ENCODE results near the gene PDCD2L. TPM values are rescaled to one million over a fixed set of nuclear protein-coding genes. Genes with fewer than 3 reads are reported as not detected.

PDCD2L gene
- total and polyA plus RNA-seq, 2 of the 8 experiments (the other 6 are each of a cell fraction or from before 2014, with no cell fraction given): 51.5 to 78.1 TPM

DNA sequence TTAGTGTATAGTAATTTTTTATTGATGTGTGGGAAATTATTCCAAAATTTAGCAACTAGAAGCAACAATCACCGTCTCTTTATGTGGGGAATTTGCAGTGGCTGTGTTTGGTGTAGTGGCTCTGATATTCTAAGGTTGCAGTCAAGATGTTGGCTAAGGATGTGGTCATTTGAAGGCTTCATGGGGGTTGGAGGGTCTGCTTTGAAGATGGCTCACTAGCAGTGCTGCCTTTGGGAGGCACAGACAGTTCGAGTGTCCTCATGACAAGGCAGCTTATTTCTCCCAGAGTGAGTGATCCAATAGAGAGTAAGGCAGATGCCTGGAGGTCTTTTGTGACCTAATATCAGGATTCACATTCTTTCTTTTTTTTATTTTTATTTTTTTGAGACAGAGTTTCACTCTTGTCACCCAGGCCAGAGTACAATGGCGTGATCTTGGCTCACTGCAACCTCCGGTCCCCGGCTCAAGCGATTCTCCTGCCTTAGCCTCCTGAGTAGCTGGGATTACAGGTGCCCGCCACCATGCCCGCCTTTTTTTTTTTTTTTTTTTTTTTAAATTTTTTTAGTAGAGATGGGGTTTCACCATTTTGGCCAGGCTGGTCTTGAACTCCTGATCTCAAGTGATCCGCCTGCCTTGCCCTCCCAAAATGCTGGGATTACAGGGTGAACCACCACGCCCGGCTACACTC is 30.5 kb upstream of the PDCD2L start:
- POLR2A ChIA-PET (ENCODE audit: partially characterized antibody): interaction anchor here (0.6 to 1.2 kb wide), 4 partner anchors 10 to 152 kb away, joined by 3 to 5 read pairs (median 4); no protein-coding TSS in a partner anchor
- TF ChIP-seq ATF3 (IDR thresholded peaks at IDR 0.05; ENCODE audit: insufficient read depth, low read depth, low read length) (no peak), SP2 (IDR thresholded peaks at IDR 0.05; ENCODE audit: low read length) (no peak), SP4 (IDR thresholded peaks at IDR 0.05; ENCODE audit: low read length) (no peak), TBP (IDR thresholded peaks at IDR 0.05; ENCODE audit: low read depth, low read length) (no peak), MAFK (IDR thresholded peaks at IDR 0.05; ENCODE audit: low read depth, low read length) (no peak), CTBP2 (IDR thresholded peaks at IDR 0.05; ENCODE audit: borderline replicate concordance, insufficient read depth, insufficient read length, low read length) (no peak), EZH2 (IDR thresholded peaks at IDR 0.05; ENCODE audit: low read depth, low read length, severe bottlenecking) (no peak), BACH1 (IDR thresholded peaks at IDR 0.05; ENCODE audit: low read length) (no peak), POU5F1 (IDR thresholded peaks at IDR 0.05; ENCODE audit: low read depth, low read length) (no peak), CBX5 (IDR thresholded peaks at IDR 0.05; ENCODE audit: low read depth, low read length) (no peak)
- TF ChIP-seq, protein P1, sequence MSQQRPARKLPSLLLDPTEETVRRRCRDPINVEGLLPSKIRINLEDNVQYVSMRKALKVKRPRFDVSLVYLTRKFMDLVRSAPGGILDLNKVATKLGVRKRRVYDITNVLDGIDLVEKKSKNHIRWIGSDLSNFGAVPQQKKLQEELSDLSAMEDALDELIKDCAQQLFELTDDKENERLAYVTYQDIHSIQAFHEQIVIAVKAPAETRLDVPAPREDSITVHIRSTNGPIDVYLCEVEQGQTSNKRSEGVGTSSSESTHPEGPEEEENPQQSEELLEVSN (IDR thresholded peaks at IDR 0.05): no peak

More for the DNA sequence above, 30.5 kb upstream of the PDCD2L start:
- Histone ChIP-seq H3K4me1 (replicated peaks in 1 of 4; ENCODE audit: control insufficient read depth in 3 of 4, insufficient read depth in 4 of 4, low read length in 3 of 4) (no peaks in the 10 kb centered on the region), H2BK5ac (ENCODE audit: low read depth, low read length) (no peak overlapping the region), H2BK15ac (ENCODE audit: low read length) (no peak overlapping the region), H2BK120ac (replicated peaks; ENCODE audit: low read depth, low read length) (no peak overlapping the region), H2AK5ac (ENCODE audit: low read depth, low read length) (no peak overlapping the region), H3K18ac (ENCODE audit: extremely low read depth, low read length) (no peak overlapping the region), H2BK12ac (ENCODE audit: low read depth, low read length) (no peak overlapping the region), H3K9ac (replicated peaks in 1 of 4; ENCODE audit: extremely low read depth in 1 of 4, low read depth in 3 of 4, low read length in 3 of 4) (no peak overlapping the region), H3K4me3 (ENCODE audit: extremely low read depth in 1 of 4, insufficient read depth in 2 of 4, low read depth in 3 of 4, low read length in 4 of 4) (no peak overlapping the region), H3K27ac (ENCODE audit: low read depth, low read length) (no peak overlapping the region), H3K36me3 (ENCODE audit: control insufficient read depth in 2 of 4, insufficient read depth in 4 of 4, low read length in 3 of 4) (peaks cover 32 to 45% (median 40%) of the 10 kb centered on the region in 4 experiments), H3K23me2 (ENCODE audit: low read depth, low read length) (0 out of 2 replicates have a peak, but pooled peaks cover 2% of the 10 kb centered on the region), H3K79me1 (ENCODE audit: low read depth, low read length) (peaks cover 5% of the 10 kb centered on the region), H4K91ac (replicated peaks; ENCODE audit: insufficient read length, low read length) (no peak overlapping the region), H2AFZ (ENCODE audit: low read length) (no peak overlapping the region), H3K4me2 (ENCODE audit: insufficient read depth in 1 of 2, low read depth in 2 of 2, low read length in 2 of 2) (no peak overlapping the region), H3K23ac (ENCODE audit: insufficient read length) (no peak overlapping the region), H3K4ac (replicated peaks; ENCODE audit: insufficient read length, low read depth, low read length) (no peak overlapping the region), H3K9me3 (ENCODE audit: insufficient read depth in 2 of 2, low read depth in 1 of 2, low read length in 1 of 2) (no peaks in the 10 kb centered on the region), H4K20me1 (replicated peaks in 1 of 2; ENCODE audit: control insufficient read depth in 1 of 2, insufficient read depth in 2 of 2, low read length in 2 of 2) (peaks cover 4 to 12% of the 10 kb centered on the region in 2 experiments), H3K56ac (replicated peaks; ENCODE audit: insufficient read length, low read depth, low read length) (no peak overlapping the region), H3K27me3 (replicated peaks in 1 of 4; ENCODE audit: control insufficient read depth in 3 of 4, extremely low read depth in 1 of 4, insufficient read depth in 3 of 4, low read length in 3 of 4) (no peaks in the 10 kb centered on the region), H4K8ac (ENCODE audit: extremely low read depth, insufficient read depth, low read length) (no peak overlapping the region), H3K14ac (ENCODE audit: insufficient read length) (no peak overlapping the region), H4K5ac (ENCODE audit: insufficient read length, low read depth, low read length) (no peak overlapping the region), H2BK20ac (ENCODE audit: low read length) (no peak overlapping the region), H3K79me2 (ENCODE audit: control insufficient read depth in 1 of 2, insufficient read depth in 2 of 2, low read length in 2 of 2) (peaks cover 0 to 6% of the 10 kb centered on the region in 2 experiments; a peak in 1 of 4 replicates)
- FAIRE-seq (no peak), DNase-seq (ENCODE audit: low read depth in 1 of 2, low spot score in 2 of 2) (no peak)
- 94% methylated on average over 8 of the region's 11 CpGs; no CpG with 5 or more reads in 1 of the 2 experiments for WGBS, 2 experiments (ENCODE audit: extremely low coverage in 1 of 2, insufficient coverage in 1 of 2, insufficient read length in 1 of 2, insufficient replicate concordance in 2 of 2, low coverage in 1 of 2, low lambda C conversion rate in 2 of 2, missing lambda C conversion rate in 1 of 2)
- CTCF ChIA-PET (ENCODE audit: partially characterized antibody): no interaction called here
